ACC112 (cell line): ENCODE results near the gene B3GAT2.

Experiments used
- H2AFZ ChIP-seq: fragments of 200-600 bp; sonication (generic); one replicate; pipeline ENCODE4 v1.6.0; 2017; ENCODE audit warnings: antibody characterized with exemption, low read length; ENCODE audit not compliant: unreplicated experiment
- H3K27ac ChIP-seq: fragments of 200-600 bp; sonication (generic); 2 replicates; pipeline ENCODE4 v1.5.1; 2014; ENCODE audit warnings: low read depth, mild to moderate bottlenecking, antibody characterized with exemption, low read length, moderate library complexity
- H3K27me3 ChIP-seq: fragments of 200-600 bp; sonication (generic); 2 replicates; pipeline ENCODE4 v1.6.1; 2014; ENCODE audit warnings: mild to moderate bottlenecking, antibody characterized with exemption, low read length, moderate library complexity, mixed read lengths; ENCODE audit not compliant: insufficient read depth
- H3K36me3 ChIP-seq: fragments of 200-600 bp; sonication (generic); 2 replicates; pipeline ENCODE4 v1.6.1; 2016; ENCODE audit warnings: mild to moderate bottlenecking, antibody characterized with exemption, low read length, moderate library complexity, mixed read lengths; ENCODE audit not compliant: insufficient read depth
- H3K4me1 ChIP-seq: fragments of 200-600 bp; sonication (generic); one replicate; pipeline ENCODE4 v1.6.1; 2016; ENCODE audit warnings: low read length, mixed read lengths; ENCODE audit not compliant: insufficient read depth, unreplicated experiment, control insufficient read depth
- H3K4me3 ChIP-seq: fragments of 200-600 bp; sonication (generic); 2 replicates; pipeline ENCODE4 v1.5.1; 2014; ENCODE audit warnings: mild to moderate bottlenecking, low read depth, low read length
- H3K79me2 ChIP-seq: fragments of 200-600 bp; sonication (generic); one replicate; pipeline ENCODE4 v1.6.0; 2016; ENCODE audit warnings: low read length; ENCODE audit not compliant: control insufficient read depth, unreplicated experiment, insufficient read depth

B3GAT2 gene

DNA sequence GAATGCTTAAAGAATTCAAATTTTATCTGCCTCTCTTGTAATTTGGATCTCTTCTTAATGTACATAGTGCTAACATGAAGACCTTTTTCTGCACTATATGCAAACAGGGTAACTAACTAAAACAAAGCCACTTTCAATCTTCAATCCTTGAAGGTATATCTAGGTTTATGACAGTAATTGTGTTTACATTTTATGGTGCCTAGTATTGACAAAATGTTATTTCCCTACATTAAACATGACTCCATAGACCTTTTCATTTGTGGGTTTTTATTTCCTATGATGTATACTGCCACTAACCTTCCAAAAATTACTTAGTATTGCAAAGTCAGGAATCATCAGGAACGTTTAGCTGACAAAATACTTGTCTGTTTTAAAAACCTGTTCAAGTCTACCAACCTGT is 95.9 kb downstream of the B3GAT2 start:
- Histone ChIP-seq H3K4me1 (no peaks in the 10 kb centered on the region), H3K27ac (no peak overlapping the region), H3K27me3 (no peaks in the 10 kb centered on the region), H2AFZ (no peak overlapping the region), H3K4me3 (no peak overlapping the region), H3K79me2 (no peaks in the 10 kb centered on the region), H3K36me3 (no peaks in the 10 kb centered on the region)

DNA sequence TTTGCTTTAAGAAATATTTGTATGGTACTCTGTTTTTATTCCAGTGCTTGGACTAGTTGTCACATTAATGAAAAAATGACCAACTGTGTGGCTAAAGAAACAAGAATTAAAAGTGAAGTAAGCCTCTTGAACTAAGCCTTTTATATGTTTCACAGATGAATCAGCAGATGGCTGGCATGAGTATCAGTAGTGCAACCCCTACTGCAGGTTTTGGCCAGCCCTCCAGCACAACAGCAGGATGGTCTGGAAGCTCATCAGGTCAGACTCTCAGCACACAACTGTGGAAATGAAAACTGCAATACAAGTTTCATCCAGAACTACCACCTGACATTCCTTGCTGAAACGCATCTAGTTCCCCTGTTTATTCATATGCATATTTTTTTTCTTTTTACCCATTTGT is 96.8 kb downstream of the B3GAT2 start:
- H3K27me3 ChIP-seq: no peaks in the 10 kb centered on the region
- H3K79me2 ChIP-seq: no peaks in the 10 kb centered on the region
- H2AFZ ChIP-seq: no peak overlapping the region
- H3K4me1 ChIP-seq: no peaks in the 10 kb centered on the region
- no peak overlapping the region for H3K27ac ChIP-seq
- H3K36me3 ChIP-seq: no peaks in the 10 kb centered on the region
- no peak overlapping the region for H3K4me3 ChIP-seq

DNA sequence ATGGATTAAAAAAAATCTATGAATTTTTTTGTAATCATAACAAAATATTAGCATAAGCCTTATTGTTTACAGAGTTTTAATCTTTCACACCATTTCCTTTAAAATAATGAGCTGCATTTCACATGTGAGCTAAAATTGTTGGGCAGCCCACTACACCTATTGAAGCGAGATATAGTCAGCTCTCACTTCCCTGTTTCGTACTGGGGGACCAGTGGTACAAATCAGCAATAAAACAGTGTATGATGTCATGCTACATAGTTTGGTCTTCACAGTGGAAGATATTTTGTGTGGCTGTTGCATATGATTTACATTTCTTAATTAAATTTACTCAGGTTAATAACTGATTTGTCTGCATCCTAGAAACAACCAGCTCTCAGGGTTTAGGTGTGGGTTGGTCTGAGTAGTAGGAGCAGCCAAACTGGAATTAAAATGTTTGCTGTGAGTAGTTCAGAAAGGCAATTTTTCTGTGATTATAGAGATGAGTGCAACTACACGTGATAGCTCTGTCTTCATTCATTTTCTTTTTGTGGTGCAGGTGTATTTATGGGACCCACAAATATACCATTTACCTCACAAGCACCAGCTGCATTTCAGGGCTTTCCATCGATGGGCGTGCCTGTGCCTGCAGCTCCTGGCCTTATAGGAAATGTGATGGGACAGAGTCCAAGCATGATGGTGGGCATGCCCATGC is 99.3 kb downstream of the B3GAT2 start:
- Histone ChIP-seq H2AFZ (no peak overlapping the region), H3K79me2 (no peaks in the 10 kb centered on the region), H3K36me3 (no peaks in the 10 kb centered on the region), H3K4me1 (no peaks in the 10 kb centered on the region), H3K27ac (no peak overlapping the region), H3K27me3 (no peaks in the 10 kb centered on the region), H3K4me3 (no peak overlapping the region)

DNA sequence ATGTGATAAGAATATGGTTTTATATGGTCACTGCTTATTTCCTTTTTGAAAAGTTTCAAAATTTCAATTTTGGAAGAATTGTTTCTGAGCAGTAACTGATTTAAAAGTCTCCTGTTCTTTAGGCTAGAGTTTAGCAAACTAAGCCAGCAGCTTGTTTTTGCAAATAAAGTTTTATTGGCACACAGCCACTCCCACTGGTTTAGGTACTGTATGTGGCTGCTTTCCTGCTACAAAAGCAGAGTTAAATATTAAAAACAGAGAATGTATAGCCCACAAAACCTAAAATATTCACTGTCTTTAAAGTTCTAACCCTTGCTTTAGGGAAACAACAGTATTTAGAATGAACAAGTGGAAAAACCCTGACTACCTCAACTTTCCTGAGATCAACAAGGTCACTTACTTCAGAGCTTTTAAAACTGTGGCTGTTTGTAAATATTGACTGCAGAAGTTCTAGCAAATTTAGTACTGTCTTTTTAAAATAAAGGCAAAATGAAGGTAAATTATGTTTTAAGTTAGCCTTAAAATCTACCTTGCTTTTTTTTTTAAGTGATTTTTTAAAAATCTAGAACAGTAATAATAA is 104.1 kb downstream of the B3GAT2 start:
- no peaks in the 10 kb centered on the region for H3K36me3 ChIP-seq
- H2AFZ ChIP-seq: no peak overlapping the region
- H3K79me2 ChIP-seq: no peaks in the 10 kb centered on the region
- no peak overlapping the region for H3K27ac ChIP-seq
- H3K27me3 ChIP-seq: no peaks in the 10 kb centered on the region
- H3K4me3 ChIP-seq: no peak overlapping the region
- H3K4me1 ChIP-seq: peaks cover 4% of the 10 kb centered on the region

DNA sequence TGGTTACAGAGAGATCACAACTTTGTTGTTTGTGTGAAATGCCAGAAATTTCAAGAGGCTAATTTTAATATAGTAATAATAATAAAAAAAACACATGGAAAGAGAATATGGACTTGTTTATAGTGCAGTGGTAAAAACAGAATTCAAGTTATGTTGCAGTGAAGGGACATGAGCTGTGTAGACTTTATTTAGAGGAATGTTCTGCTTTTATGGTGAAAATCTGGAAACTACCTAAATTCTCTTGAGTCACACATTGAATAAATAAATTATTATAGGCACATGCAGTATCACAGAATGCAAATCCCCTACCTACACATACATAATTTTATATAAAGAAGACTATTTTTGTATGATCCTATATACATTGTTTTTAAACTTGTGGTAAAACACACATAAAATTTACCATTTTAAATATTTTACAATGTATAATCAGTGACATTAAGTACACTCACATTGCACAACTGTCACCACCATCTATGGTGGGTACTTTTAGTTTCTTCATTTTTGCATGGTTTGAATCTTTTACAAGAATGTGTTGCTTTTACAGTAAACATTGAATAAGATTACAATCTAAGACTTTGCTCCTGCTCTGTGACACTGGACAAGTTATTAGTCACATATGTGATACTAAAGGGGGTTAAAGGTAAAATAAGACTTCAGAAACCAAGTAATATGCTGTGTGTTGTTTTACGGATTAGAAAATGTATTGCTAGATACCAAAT is 107.4 kb downstream of the B3GAT2 start:
- H3K4me1 ChIP-seq: peaks cover 4% of the 10 kb centered on the region
- no peaks in the 10 kb centered on the region for H3K79me2 ChIP-seq
- no peaks in the 10 kb centered on the region for H3K27me3 ChIP-seq
- H2AFZ ChIP-seq: no peak overlapping the region
- H3K36me3 ChIP-seq: no peaks in the 10 kb centered on the region
- no peak overlapping the region for H3K27ac ChIP-seq
- no peak overlapping the region for H3K4me3 ChIP-seq

DNA sequence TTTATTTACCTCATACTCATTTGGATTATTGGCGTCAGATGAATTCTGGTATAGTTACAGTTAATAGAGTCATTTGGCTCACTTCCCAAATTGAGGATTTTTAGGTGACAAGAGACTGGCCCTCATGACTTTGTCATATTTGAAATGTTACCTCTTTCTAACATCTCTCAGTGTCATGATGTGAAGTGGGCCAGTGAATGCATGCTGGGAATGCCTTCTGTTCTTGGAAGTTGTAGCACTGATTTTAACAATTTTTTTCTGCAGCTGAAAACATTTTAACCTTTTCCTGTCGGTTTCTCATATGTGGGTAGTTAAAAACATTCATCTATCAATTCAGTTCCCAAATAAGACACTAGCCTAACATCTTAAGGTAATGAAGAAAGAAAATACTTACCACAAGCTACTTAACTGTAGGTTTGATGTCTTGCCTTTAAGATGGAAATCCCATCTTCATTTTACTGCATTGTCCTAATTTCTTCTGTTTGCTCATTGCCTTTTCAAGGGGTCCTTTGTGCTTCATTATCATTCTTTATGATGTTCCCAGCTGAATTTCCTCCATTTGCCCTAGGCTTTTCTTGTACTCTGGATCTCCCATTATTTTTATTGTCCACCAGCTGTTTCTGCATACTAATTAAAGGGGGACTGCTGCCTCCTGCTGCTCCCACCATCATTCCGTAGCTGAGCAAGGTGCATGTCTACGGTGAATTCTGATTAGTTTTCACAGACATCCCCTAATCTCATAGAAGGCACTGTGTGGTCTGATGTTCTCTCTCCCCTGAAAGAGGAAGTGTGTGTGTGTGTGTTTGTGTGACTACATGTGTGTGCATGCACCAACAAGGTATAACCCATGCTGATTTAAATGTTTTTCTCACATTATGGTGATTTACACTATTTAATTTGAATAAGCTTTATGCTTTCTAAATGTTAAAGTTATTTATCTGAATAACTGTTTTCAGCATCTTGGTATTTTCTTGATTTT is 109.5 kb downstream of the B3GAT2 start:
- H2AFZ ChIP-seq: no peak overlapping the region
- H3K36me3 ChIP-seq: no peaks in the 10 kb centered on the region
- H3K4me3 ChIP-seq: no peak overlapping the region
- H3K4me1 ChIP-seq: peaks cover 4% of the 10 kb centered on the region
- H3K27me3 ChIP-seq: no peaks in the 10 kb centered on the region
- no peaks in the 10 kb centered on the region for H3K79me2 ChIP-seq
- no peak overlapping the region for H3K27ac ChIP-seq

DNA sequence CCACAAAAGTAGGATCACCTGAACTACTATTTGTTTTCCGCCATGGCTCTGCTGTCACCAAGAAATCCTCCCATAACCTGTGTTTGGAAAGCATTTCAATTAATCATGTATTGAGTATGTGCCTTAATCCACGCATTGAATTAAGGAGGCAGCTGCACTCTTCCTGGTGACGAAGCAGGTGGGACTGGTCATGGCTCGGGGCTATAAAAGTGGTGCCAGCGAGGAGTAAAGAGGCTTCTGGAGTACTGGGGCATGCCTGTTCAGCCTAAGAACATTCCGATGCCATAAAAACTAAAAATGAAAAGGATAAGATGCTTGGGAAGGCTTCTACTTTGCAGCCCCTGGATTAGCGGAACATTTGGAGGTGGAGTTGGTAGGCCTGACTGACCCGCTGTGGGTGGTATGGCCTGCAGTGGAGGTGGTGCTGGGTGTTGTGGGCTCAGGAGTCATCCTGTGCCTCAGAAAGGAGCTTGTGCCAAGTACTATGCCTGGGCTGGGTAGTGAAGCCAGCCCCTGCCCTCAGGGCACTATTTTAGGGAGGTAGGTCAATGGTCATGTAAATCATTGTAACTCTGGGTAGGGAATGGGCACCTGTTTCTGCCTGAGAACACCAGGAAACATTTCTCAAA is 110.5 kb downstream of the B3GAT2 start:
- Histone ChIP-seq H3K36me3 (no peaks in the 10 kb centered on the region), H3K27ac (no peak overlapping the region)

DNA sequence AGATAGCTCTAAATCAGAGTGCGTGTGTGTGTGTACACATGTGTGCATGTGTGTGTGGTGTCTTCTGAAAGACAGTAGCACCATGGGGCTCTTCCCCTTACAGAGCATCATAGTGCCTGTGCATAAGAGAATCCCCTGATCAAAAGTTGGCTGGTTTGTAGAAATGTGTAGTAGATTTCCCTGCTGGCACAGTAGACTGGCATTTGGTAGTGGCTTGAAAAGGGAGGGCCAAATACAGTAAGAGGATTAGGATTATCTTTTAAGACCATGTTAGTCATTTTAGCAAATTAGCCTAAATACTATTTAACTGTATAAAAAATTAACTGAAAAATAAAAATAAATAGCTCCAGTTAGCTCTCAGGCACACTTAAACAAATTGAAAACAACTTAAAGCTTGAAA is 112.6 kb downstream of the B3GAT2 start:
- Histone ChIP-seq H3K4me3 (no peak overlapping the region), H2AFZ (no peak overlapping the region), H3K79me2 (no peaks in the 10 kb centered on the region), H3K4me1 (no peaks in the 10 kb centered on the region), H3K27me3 (no peaks in the 10 kb centered on the region), H3K27ac (no peak overlapping the region), H3K36me3 (no peaks in the 10 kb centered on the region)

More for the DNA sequence above, 110.5 kb downstream of the B3GAT2 start:
- H3K79me2 ChIP-seq: no peaks in the 10 kb centered on the region
- H3K27me3 ChIP-seq: no peaks in the 10 kb centered on the region
- H3K4me1 ChIP-seq: peaks cover 4% of the 10 kb centered on the region
- H3K4me3 ChIP-seq: no peak overlapping the region
- H2AFZ ChIP-seq: no peak overlapping the region

DNA sequence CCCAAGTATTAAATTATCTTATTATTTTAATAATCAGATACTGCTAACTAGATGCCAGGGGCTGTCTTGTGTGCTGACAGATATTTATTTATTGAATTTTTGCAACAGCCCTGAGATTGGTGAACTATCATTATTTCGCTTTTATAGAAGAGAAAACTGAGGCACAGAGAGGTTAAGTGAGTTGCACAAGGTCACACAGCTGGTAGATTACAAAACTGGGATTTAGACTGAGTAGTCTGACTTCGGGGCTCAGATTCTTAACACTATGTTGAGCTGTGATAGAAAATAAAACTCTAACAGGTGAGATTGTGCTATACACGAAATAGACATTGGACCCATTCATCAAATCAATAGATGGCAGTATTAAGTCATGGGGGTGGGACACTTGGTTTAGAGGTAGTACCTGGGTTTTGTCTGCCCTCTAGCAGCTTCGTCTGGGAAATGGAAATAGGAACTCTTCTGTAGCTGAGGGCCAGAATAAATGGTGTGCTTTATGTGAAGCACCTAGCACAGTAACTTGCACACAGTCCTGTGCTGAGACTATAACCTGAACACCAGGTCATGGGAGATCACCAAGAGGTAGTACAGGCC is 113.4 kb downstream of the B3GAT2 start:
- no peaks in the 10 kb centered on the region for H3K27me3 ChIP-seq
- H3K36me3 ChIP-seq: no peaks in the 10 kb centered on the region
- H3K79me2 ChIP-seq: no peaks in the 10 kb centered on the region
- H3K27ac ChIP-seq: no peak overlapping the region
- H3K4me3 ChIP-seq: no peak overlapping the region
- H2AFZ ChIP-seq: no peak overlapping the region
- no peaks in the 10 kb centered on the region for H3K4me1 ChIP-seq

DNA sequence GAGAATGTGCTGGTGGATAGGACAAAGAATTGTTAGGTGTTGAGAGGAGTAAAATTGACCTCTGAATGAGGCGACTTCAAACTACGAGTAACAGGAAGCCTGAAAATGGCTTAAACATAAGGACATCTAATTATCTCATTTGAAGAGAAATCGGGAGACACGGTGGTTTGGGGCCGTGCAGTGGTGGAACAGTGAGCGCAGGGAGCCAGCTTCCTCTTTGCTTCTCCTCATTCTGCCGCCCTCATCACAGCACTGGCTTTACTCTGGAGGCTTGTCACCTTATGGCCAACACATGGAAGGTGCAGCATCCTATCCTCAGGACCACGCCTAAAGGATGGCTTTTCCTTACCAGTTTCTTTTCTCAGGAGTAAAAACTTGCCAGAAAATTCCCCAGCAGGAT is 114.3 kb downstream of the B3GAT2 start:
- Histone ChIP-seq H2AFZ (no peak overlapping the region), H3K36me3 (no peaks in the 10 kb centered on the region), H3K27me3 (no peaks in the 10 kb centered on the region), H3K27ac (no peak overlapping the region), H3K4me1 (no peaks in the 10 kb centered on the region), H3K79me2 (no peaks in the 10 kb centered on the region), H3K4me3 (no peak overlapping the region)
